Uterus (tissue), 4 donors: Measurements from ENCODE around the gene IFTAP. TPM values are rescaled to one million over a fixed set of nuclear protein-coding genes. Genes with fewer than 3 reads are reported as not detected.

Experiments
- DNase-seq, 2 donors: peaks; one replicate each; pipeline ENCODE4 v3.0.0-alpha.2; 2019 to 2020
- H3K27ac ChIP-seq, 2 donors: fragments of 200-600 bp; sonication (generic); 1 replicate in 1 of 2; 2 replicates in 1 of 2; pipeline ENCODE4 v1.5.1; 2016 to 2018
- H3K27me3 ChIP-seq, 2 donors: fragments of 200-600 bp; sonication (generic); one replicate each; pipeline ENCODE4 v1.5.1; 2018 to 2019; ENCODE audit warnings: control low read depth in 1 of 2
- H3K36me3 ChIP-seq, 2 donors: fragments of 200-600 bp; sonication (generic); one replicate each; pipeline ENCODE4 v1.5.1; 2019; ENCODE audit warnings: control low read depth in 1 of 2
- H3K4me1 ChIP-seq, 2 donors: fragments of 200-600 bp; sonication (generic); one replicate each; pipeline ENCODE4 v1.5.1; 2018 to 2019; ENCODE audit warnings: control low read depth in 1 of 2
- H3K4me3 ChIP-seq, 2 donors: fragments of 200-600 bp; sonication (generic); 1 replicate in 1 of 2; 2 replicates in 1 of 2; pipeline ENCODE4 v1.5.1; 2018 to 2019; ENCODE audit warnings: mild to moderate bottlenecking in 1 of 2
- H3K9me3 ChIP-seq, 2 donors: fragments of 200-600 bp; sonication (generic); one replicate each; pipeline ENCODE4 v1.5.1; 2019; ENCODE audit warnings: control low read depth in 1 of 2
- POLR2A ChIP-seq, 2 donors: fragments of 450-650 bp; IDR thresholded peaks; one replicate each; pipeline ENCODE4 v1.6.1; 2016; ENCODE audit warnings: antibody characterized with exemption in 2 of 2, mild to moderate bottlenecking in 1 of 2, moderate library complexity in 1 of 2
- intact Hi-C: fragments of 100-400 bp; cut with DNase I; formaldehyde crosslinking; loops from one replicate; pipeline ENCODE4 v1.15.1; 2023; ENCODE audit warnings: low total_unique reads
- total RNA-seq, 4 donors: library from RNA; depleted of rRNA in 3 of 4; stranded (reverse); fragments of >200 nt in 3 of 4; gene quantifications; one replicate each; pipeline versions ENCODE4 v1.1.0 to v1.2.4, GENCODE V29; 2014 to 2023
- TF ChIP-seq, protein P1 (sequence below), 4 experiments: fragments of 200-600 bp in 2 of 4; fragments of 450-650 bp in 2 of 4; sonication (generic) in 2 of 4; IDR thresholded peaks; one replicate each; pipeline ENCODE4 v1.5.1; 2016 to 2019; ENCODE audit warnings: antibody characterized with exemption in 4 of 4, mild to moderate bottlenecking in 2 of 4, moderate library complexity in 1 of 4
- donor health status: DM: yes; HTN: yes; CAD: no.

The IFTAP gene
- total RNA-seq, 4 donors from 2014 or later: 4.1 to 56.1 (median 17.4) TPM

DNA sequence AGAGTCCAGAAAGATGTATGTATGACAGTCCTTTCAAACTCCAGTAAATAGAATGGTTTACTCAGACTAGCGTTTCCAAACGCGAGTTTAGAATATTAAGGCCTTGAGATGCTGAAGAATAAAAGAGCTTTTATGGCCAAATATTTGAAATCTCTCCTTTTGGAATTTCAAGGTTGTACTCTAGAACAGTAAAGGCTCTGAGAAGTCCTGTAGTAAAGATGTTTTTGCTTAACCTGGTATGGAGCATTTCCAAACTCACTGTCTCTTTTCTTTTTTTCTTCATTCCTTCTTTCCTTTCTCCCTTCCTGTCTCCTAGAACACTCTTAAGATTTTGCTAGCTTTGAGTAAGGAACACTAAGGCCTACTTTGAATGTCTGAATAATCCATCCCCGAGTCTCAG, 95.1 kb downstream of the IFTAP start:
- Histone ChIP-seq H3K27ac (no peak overlapping the region), H3K9me3 (no peaks in the 10 kb centered on the region), H3K36me3 (no peaks in the 10 kb centered on the region), H3K4me1 (no peaks in the 10 kb centered on the region), H3K27me3 (no peaks in the 10 kb centered on the region), H3K4me3 (no peak overlapping the region)
- no peak for TF ChIP-seq POLR2A (IDR thresholded peaks at IDR 0.05)
- TF ChIP-seq, protein P1, sequence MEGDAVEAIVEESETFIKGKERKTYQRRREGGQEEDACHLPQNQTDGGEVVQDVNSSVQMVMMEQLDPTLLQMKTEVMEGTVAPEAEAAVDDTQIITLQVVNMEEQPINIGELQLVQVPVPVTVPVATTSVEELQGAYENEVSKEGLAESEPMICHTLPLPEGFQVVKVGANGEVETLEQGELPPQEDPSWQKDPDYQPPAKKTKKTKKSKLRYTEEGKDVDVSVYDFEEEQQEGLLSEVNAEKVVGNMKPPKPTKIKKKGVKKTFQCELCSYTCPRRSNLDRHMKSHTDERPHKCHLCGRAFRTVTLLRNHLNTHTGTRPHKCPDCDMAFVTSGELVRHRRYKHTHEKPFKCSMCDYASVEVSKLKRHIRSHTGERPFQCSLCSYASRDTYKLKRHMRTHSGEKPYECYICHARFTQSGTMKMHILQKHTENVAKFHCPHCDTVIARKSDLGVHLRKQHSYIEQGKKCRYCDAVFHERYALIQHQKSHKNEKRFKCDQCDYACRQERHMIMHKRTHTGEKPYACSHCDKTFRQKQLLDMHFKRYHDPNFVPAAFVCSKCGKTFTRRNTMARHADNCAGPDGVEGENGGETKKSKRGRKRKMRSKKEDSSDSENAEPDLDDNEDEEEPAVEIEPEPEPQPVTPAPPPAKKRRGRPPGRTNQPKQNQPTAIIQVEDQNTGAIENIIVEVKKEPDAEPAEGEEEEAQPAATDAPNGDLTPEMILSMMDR (IDR thresholded peaks at IDR 0.05): no peak
- intact Hi-C loops: no loop called here
- no peak for DNase-seq

DNA sequence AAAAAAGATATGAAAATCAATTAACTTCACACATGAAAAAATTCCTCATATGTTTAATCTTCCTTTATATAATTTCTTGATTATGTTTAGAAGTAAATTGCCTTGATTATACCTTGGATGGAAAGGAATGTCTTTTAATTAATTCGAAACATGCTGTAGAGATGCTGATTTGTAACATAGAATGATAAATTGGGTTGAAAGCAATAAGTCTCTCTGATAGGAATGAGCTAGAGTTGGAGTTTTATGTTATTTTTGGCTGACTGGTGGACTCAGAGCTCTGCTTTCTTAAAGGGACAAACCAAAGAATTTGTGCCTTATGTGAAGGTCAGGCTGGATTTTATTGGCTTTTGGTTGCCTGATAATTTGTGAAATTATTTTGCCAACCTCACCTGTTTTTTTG, 98.4 kb downstream of the IFTAP start:
- no peaks in the 10 kb centered on the region for H3K4me1 ChIP-seq
- DNase-seq: no peak
- intact Hi-C loops: no loop called here
- no peak overlapping the region for H3K27ac ChIP-seq
- H3K36me3 ChIP-seq: no peaks in the 10 kb centered on the region
- no peaks in the 10 kb centered on the region for H3K27me3 ChIP-seq
- H3K9me3 ChIP-seq: no peaks in the 10 kb centered on the region
- no peak for TF ChIP-seq POLR2A (IDR thresholded peaks at IDR 0.05)
- no peak overlapping the region for H3K4me3 ChIP-seq

DNA sequence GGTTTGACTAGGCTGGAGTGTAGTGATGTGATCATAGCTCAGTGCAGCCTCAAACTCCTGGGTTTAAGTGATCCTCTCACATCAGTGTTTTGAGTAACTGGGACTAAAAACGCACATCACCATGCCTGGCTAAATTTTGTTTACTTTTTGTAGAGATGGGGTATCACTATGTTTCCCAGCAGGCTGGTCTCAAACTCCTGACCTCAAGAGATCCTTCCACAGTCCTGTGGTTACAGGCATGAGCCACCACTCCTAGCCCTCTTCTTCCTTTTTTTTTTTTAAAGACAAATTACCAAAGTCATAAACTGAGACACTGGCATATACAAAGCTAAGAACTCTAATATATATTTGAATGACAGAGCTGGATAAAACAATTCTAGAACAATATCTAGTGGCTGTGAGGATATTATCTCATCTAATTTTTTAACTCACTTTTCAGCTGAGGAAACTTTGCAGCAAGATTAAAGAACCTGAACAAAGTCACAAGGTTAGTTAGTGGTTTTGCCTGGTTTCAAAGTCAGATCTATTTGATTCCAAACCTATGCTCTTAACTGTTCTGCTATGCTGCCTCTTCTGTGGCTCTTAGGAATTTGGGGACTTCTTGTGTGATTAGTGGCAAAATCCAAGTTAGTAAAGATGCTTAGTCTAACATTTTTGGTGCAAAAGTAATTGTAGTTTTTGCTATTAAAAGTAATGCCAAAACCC, 99.0 kb downstream of the IFTAP start:
- H3K4me3 ChIP-seq: no peak overlapping the region
- H3K4me1 ChIP-seq: no peaks in the 10 kb centered on the region
- H3K27ac ChIP-seq: no peak overlapping the region
- H3K27me3 ChIP-seq: no peaks in the 10 kb centered on the region
- no peaks in the 10 kb centered on the region for H3K9me3 ChIP-seq
- TF ChIP-seq, protein P1 (IDR thresholded peaks at IDR 0.05): no peak
- TF ChIP-seq POLR2A (IDR thresholded peaks at IDR 0.05): no peak
- H3K36me3 ChIP-seq: no peaks in the 10 kb centered on the region
- intact Hi-C loops: no loop called here
- DNase-seq: no peak

DNA sequence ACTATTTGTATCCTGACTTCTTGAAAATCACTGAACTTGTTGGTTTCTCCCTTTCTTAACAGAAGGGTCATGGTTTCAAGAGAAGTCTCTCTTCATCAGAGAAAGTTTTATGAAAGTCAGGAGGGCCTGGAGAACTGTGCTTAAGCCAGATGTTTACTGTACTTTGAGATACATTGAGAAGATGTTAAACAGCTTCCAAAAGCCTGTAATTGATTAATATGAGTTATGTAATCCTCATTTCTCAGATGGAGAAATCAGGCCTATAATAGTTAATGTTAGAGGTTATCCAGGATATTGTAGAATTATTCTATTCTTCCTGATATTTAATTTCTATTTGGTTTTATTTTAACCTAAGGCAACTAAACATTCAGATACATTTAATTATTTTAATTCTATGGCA, 100.8 kb downstream of the IFTAP start:
- Histone ChIP-seq H3K36me3 (no peaks in the 10 kb centered on the region), H3K27me3 (no peaks in the 10 kb centered on the region), H3K9me3 (no peaks in the 10 kb centered on the region), H3K4me3 (no peak overlapping the region), H3K27ac (no peak overlapping the region), H3K4me1 (no peaks in the 10 kb centered on the region)
- TF ChIP-seq, protein P1 (IDR thresholded peaks at IDR 0.05): no peak
- TF ChIP-seq POLR2A (IDR thresholded peaks at IDR 0.05): no peak
- intact Hi-C loops: no loop called here
- DNase-seq: no peak

DNA sequence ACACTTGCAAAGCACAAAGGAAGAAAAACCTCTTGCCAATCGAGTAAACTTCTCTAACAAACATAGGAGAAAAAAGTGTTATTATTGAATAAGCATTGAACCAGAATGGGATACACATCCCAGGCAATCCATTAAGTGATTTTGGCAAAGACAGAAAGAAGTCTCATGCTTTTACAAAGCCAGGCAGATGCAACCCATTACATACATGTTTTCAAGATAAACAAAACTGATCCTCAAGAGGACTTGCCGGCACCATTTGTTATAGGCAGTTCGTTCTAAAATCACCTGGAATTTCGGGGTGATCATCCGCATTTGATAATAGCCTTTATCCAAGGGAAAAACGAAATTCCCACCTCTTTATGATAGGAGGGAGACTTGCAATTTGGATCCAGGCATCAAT, 101.3 kb downstream of the IFTAP start:
- no peak for DNase-seq
- intact Hi-C loops: no loop called here
- H3K9me3 ChIP-seq: no peaks in the 10 kb centered on the region

More for the DNA sequence above, 101.3 kb downstream of the IFTAP start:
- H3K4me3 ChIP-seq: no peak overlapping the region
- no peak for TF ChIP-seq POLR2A (IDR thresholded peaks at IDR 0.05)
- TF ChIP-seq, protein P1 (IDR thresholded peaks at IDR 0.05): no peak
- no peaks in the 10 kb centered on the region for H3K36me3 ChIP-seq
- H3K4me1 ChIP-seq: no peaks in the 10 kb centered on the region
- H3K27ac ChIP-seq: no peak overlapping the region
- no peaks in the 10 kb centered on the region for H3K27me3 ChIP-seq
